ENCODE results near the gene SAMD4B.

GRCh38 chr19:39365531-39365930 is 23.3 kb downstream of the SAMD4B start:
- TF ChIP-seq ZNF274 (IDR thresholded peaks at IDR 0.05; ENCODE audit: low read depth, low read length) (no peak), SUZ12 (IDR thresholded peaks at IDR 0.05; ENCODE audit: extremely low read depth, insufficient read depth, insufficient read length) (no peak)

Measured in NT2/D1 (cell line).